WTC11 (cell line): ENCODE measurements around the gene CLEC16A. TPM values are rescaled to one million over a fixed set of nuclear protein-coding genes. Genes with fewer than 3 reads are reported as not detected.

Source experiments
- ATAC-seq: fragments of 200-7000 bp; cut with Tn5 transposase; 2 replicates; pipeline ENCODE4 v1.10.0; 2021; ENCODE audit warnings: mild to moderate bottlenecking, moderate library complexity
- CTCF ChIA-PET: fragments of 300-600 bp; sonication (Branson Sonifier 250); formaldehyde crosslinking; loops from one replicate; lab custom pipeline; 2021; ENCODE audit warnings: antibody characterized with exemption; lab: Charles Lee
- POLR2A ChIA-PET: fragments of 350-600 bp; sonication (Branson Sonifier 250); formaldehyde crosslinking; loops from one replicate; lab custom pipeline; 2021; ENCODE audit warnings: antibody characterized with exemption; lab: Charles Lee
- DNase-seq: peaks from one replicate; pipeline ENCODE4 v3.0.0; 2021; ENCODE audit warnings: low spot score
- H3K27ac Mint-ChIP-seq: 2 replicates; pipeline ENCODE4 v1.8.0; 2021; ENCODE audit warnings: mixed read lengths
- H3K27me3 Mint-ChIP-seq: 2 replicates; pipeline ENCODE4 v1.8.0; 2021; ENCODE audit warnings: low read depth, mild to moderate bottlenecking, moderate library complexity, mixed read lengths
- H3K36me3 Mint-ChIP-seq: 2 replicates; pipeline ENCODE4 v1.8.0; 2021; ENCODE audit warnings: mixed read lengths
- H3K4me1 Mint-ChIP-seq: 2 replicates; pipeline ENCODE4 v1.8.0; 2022; ENCODE audit warnings: mixed read lengths
- H3K4me3 Mint-ChIP-seq: 2 replicates; pipeline ENCODE4 v1.8.0; 2021; ENCODE audit warnings: mild to moderate bottlenecking, moderate library complexity, mixed read lengths
- H3K9me3 Mint-ChIP-seq: 2 replicates; pipeline ENCODE4 v1.8.0; 2021; ENCODE audit warnings: mixed read lengths
- ATF2 ChIP-seq: sonication (generic); formaldehyde crosslinking; IDR thresholded peaks from 2 replicates; pipeline ENCODE4 v1.8.1; 2022; ENCODE audit warnings: low read depth, missing genetic modification reagents, borderline replicate concordance
- CREB1 ChIP-seq: sonication (generic); formaldehyde crosslinking; IDR thresholded peaks from 2 replicates; pipeline ENCODE4 v1.8.0; 2023; ENCODE audit warnings: mild to moderate bottlenecking, missing genetic modification reagents
- HMGXB4 ChIP-seq: sonication (generic); formaldehyde crosslinking; IDR thresholded peaks from 2 replicates; pipeline ENCODE4 v1.8.1; 2023; ENCODE audit warnings: mild to moderate bottlenecking, moderate library complexity, missing genetic modification reagents
- IRF2 ChIP-seq: sonication (generic); formaldehyde crosslinking; IDR thresholded peaks from 2 replicates; pipeline ENCODE4 v1.8.0; 2022; ENCODE audit warnings: low read depth, missing genetic modification reagents, borderline replicate concordance
- MXD4 ChIP-seq: fragments of 250-450 bp; sonication (Bioruptor Pico); IDR thresholded peaks from 2 replicates; pipeline ENCODE4 v1.8.0; 2021; ENCODE audit warnings: mild to moderate bottlenecking, moderate library complexity, borderline replicate concordance
- NFATC4 ChIP-seq: fragments of 250-450 bp; sonication (Bioruptor Pico); IDR thresholded peaks from 2 replicates; pipeline ENCODE4 v1.9.0; 2021; ENCODE audit warnings: mild to moderate bottlenecking
- NR2C2 ChIP-seq: sonication (generic); formaldehyde crosslinking; IDR thresholded peaks from 2 replicates; pipeline ENCODE4 v1.8.0; 2022; ENCODE audit warnings: mild to moderate bottlenecking, missing genetic modification reagents
- NR3C1 ChIP-seq: sonication (generic); formaldehyde crosslinking; conservative IDR thresholded peaks from 2 replicates; pipeline ENCODE4 v1.8.1; 2023; ENCODE audit warnings: low read depth, mild to moderate bottlenecking, missing genetic modification reagents
- RORB ChIP-seq: fragments of 250-450 bp; sonication (Bioruptor Pico); IDR thresholded peaks from 2 replicates; pipeline ENCODE4 v1.9.0; 2021; ENCODE audit warnings: mild to moderate bottlenecking
- STAT6 ChIP-seq: sonication (generic); formaldehyde crosslinking; conservative IDR thresholded peaks from 2 replicates; pipeline ENCODE4 v1.8.1; 2023; ENCODE audit warnings: mild to moderate bottlenecking, low read depth, missing genetic modification reagents, moderate library complexity
- TEAD1 ChIP-seq: sonication (generic); formaldehyde crosslinking; IDR thresholded peaks from 2 replicates; pipeline ENCODE4 v1.8.0; 2022; ENCODE audit warnings: mild to moderate bottlenecking, missing genetic modification reagents
- ZNF232 ChIP-seq: sonication (generic); formaldehyde crosslinking; IDR thresholded peaks from 2 replicates; pipeline ENCODE4 v1.8.0; 2022; ENCODE audit warnings: mild to moderate bottlenecking, missing genetic modification reagents
- ZNF425 ChIP-seq: fragments of 250-450 bp; sonication (Bioruptor Pico); conservative IDR thresholded peaks from 2 replicates; pipeline ENCODE4 v1.9.0; 2021; ENCODE audit warnings: mild to moderate bottlenecking
- total RNA-seq: library from RNA; stranded (reverse); gene quantifications from 3 replicates; pipeline ENCODE4 v1.2.3, GENCODE V29; 2021

The CLEC16A gene
- total RNA-seq, 1 experiment from 2014 or later, result 14.4 TPM

- Mint-ChIP-seq H3K9me3 (no peaks in the 10 kb centered on the region), H3K36me3 (peaks cover 5% of the 10 kb centered on the region; the same call in 1 of the 2 replicates), H3K27ac (no peak overlapping the region), H3K4me1 (no peaks in the 10 kb centered on the region; the same call in 1 of the 2 replicates), H3K4me3 (no peak overlapping the region), H3K27me3 (no peaks in the 10 kb centered on the region)
- DNase-seq, result no peak
- ChIA-PET POLR2A (no interaction called here), CTCF (interaction anchor here (1.0 kb wide), 1 partner anchor 248 kb away, joined by 4 read pairs; no protein-coding TSS in a partner anchor)
- TF ChIP-seq STAT6 (CRISPR knock-in tag) (no peak), CREB1 (no peak), ATF2 (CRISPR knock-in tag) (no peak), NR2C2 (CRISPR knock-in tag) (no peak), NR3C1 (no peak)
- no peak for ATAC-seq
Measured at GRCh38 chr16:11123666-11124065, 179.3 kb downstream of the CLEC16A start.

GRCh38 chr16:11125936-11126335 lies 181.6 kb downstream of the CLEC16A start:
- DNase-seq, result no peak
- Mint-ChIP-seq H3K27ac (no peak overlapping the region), H3K36me3 (peaks cover 5% of the 10 kb centered on the region; the same call in 1 of the 2 replicates), H3K4me1 (no peaks in the 10 kb centered on the region; the same call in 1 of the 2 replicates), H3K27me3 (no peaks in the 10 kb centered on the region), H3K4me3 (no peak overlapping the region), H3K9me3 (no peaks in the 10 kb centered on the region)
- ChIA-PET POLR2A (no interaction called here), CTCF (interaction anchor here (1.3 kb wide), 1 partner anchor 246 kb away, joined by 4 read pairs; no protein-coding TSS in a partner anchor)
- no peak for ATAC-seq
- no peak for TF ChIP-seq IRF2 (CRISPR knock-in tag)
- no peak for TF ChIP-seq HMGXB4 (CRISPR knock-in tag)
- TF ChIP-seq ZNF425 (CRISPR knock-in tag), result no peak
- TF ChIP-seq TEAD1 (CRISPR knock-in tag), result no peak
- no peak for TF ChIP-seq RORB (CRISPR knock-in tag)
- no peak for TF ChIP-seq ZNF232 (CRISPR knock-in tag)
- TF ChIP-seq NR2C2 (CRISPR knock-in tag), result no peak
- no peak for TF ChIP-seq MXD4 (CRISPR knock-in tag)
- no peak for TF ChIP-seq ATF2 (CRISPR knock-in tag)
- TF ChIP-seq NFATC4 (CRISPR knock-in tag), result no peak
